ENCODE results near the gene NPC1L1. TPM values are rescaled to one million over a fixed set of nuclear protein-coding genes. Genes with fewer than 3 reads are reported as not detected.

Gene NPC1L1
- total RNA-seq, 2 experiments from 2014 or later = not detected

DNA sequence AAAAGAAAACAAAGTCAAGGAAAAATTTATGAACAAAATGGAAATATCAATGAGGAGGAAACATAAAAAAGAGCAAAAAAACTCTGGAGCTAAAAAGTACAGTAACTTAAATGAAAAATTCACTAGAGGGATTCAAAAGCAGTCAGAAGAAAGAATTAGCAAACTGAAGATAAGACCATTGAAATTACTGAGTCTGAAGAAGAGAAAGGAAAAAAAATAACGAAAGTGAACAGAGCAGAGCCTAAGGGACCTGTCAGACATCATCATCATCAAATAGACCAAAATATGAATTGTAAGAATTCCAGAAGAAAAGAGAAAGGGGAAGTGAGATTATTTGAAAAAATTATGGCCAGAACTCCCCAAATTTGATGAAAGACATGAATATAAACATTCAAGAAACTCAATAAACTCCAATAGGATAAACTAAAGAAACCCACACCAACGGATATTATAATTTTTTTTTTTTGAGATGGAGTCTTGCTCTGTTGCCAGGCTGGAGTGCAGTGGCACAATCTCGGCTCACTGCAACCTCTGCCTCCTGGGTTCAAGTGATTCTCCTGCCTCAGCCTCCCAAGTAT is 16.2 kb downstream of the NPC1L1 start:
- DNase-seq = no peak
- Mint-ChIP-seq H3K36me3 (ENCODE audit: low read depth) (peaks cover 2% of the 10 kb centered on the region), H3K27me3 (peaks cover 12% of the 10 kb centered on the region), H3K9me3 (peaks cover 9% of the 10 kb centered on the region), H3K4me3 (no peak overlapping the region), H3K27ac (no peak overlapping the region), H3K4me1 (no peaks in the 10 kb centered on the region)
- CTCF ChIA-PET = interaction anchor here (1.4 kb wide), 1 partner anchor 11 kb away, joined by 3 read pairs; no protein-coding TSS in a partner anchor
- POLR2A ChIA-PET = no interaction called here

DNA sequence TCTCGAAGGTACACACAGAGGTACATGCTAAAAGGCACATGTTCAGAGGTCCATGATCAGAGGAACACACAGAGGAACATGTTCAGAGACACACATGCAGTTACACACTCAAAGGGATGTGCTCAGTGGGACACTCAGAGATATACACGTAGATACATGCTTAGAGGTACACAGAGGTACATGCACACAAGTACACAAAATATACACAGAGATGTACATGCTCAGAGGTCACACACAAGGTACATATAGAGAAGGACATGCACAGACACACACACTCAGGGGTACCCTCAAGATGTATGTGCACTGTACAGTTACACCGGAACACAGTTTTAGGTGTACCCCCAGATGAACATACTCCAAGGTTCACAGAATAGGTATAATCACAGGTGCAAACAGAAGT is 18.8 kb downstream of the NPC1L1 start:
- no peak for DNase-seq
- H3K4me3 Mint-ChIP-seq = no peak overlapping the region
- peaks cover 9% of the 10 kb centered on the region for H3K9me3 Mint-ChIP-seq
- ChIA-PET CTCF (interaction anchor here (1.5 kb wide), 1 partner anchor 13 kb away, joined by 3 read pairs; no protein-coding TSS in a partner anchor), POLR2A (no interaction called here)
- H3K27me3 Mint-ChIP-seq = peaks cover 10% of the 10 kb centered on the region
- no peak overlapping the region for H3K27ac Mint-ChIP-seq
- H3K4me1 Mint-ChIP-seq = no peaks in the 10 kb centered on the region
- H3K36me3 Mint-ChIP-seq (ENCODE audit: low read depth) = peaks cover 2% of the 10 kb centered on the region

DNA sequence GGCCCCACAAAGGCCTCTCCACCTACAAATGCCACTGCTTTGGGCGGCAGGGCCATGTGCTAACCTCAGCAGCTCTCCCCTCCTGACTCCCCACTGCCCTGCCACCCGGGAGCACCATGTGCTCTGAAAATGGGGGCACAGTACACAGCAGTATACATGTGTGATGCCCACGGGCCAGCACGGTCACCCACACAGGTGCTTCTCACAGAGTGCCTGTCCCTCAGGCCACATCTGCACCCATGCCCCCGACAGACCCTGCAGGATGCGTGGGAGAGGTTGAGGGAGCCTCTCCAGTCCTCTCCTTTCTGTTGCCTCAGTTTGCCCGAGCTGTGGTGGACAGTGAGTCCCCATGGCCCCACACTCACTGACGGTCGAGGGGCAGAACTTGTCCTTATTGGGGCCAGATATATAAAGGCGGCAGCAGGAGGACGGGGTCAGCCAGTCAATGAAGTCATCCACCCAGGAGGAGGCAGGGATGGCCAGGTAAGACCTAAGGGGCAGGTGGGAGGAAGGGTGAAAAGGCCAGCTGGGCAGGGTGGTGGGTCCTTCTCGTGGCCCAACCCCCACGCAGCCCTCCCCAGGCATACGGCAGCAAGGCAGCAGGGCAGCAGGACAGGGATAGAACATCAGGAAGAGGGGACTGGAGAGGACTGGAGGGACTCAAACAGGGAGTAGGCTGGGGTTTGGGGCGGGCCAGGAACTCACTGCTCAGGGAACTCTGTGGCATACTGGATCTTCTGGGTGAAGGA is 19.6 kb downstream of the NPC1L1 start:
- H3K4me3 Mint-ChIP-seq = no peak overlapping the region
- no peak for DNase-seq
- H3K27me3 Mint-ChIP-seq = peaks cover 10% of the 10 kb centered on the region
- ChIA-PET POLR2A (no interaction called here), CTCF (no interaction called here)
- H3K36me3 Mint-ChIP-seq (ENCODE audit: low read depth) = peaks cover 2% of the 10 kb centered on the region
- no peak overlapping the region for H3K27ac Mint-ChIP-seq
- no peaks in the 10 kb centered on the region for H3K4me1 Mint-ChIP-seq
- H3K9me3 Mint-ChIP-seq = peaks cover 9% of the 10 kb centered on the region

DNA sequence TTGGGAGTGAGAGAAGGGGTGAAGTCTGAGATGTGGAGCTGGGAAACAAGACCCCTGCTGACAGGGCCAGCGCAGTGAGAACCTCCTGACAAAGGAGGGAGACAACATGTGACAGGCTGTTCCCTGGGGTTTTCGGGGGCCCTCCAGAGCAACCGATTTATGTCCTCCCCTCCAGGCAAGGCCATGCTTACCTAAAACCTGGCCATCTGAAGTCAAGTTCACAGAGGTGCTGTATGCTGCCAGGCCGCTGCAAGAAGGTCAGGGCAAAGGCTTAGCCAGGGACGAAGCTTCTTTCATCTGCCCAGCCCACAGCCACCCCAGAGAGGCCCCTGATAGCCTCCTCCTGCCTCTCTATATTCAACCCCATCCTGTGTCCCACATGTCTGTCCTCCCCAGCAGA is 20.6 kb downstream of the NPC1L1 start:
- CTCF ChIA-PET = no interaction called here
- DNase-seq = no peak
- POLR2A ChIA-PET = no interaction called here
- H3K36me3 Mint-ChIP-seq (ENCODE audit: low read depth) = peaks cover 2% of the 10 kb centered on the region
- peaks cover 10% of the 10 kb centered on the region for H3K27me3 Mint-ChIP-seq
- no peak overlapping the region for H3K27ac Mint-ChIP-seq
- H3K4me3 Mint-ChIP-seq = no peak overlapping the region
- H3K9me3 Mint-ChIP-seq = peaks cover 9% of the 10 kb centered on the region
- H3K4me1 Mint-ChIP-seq = no peaks in the 10 kb centered on the region

DNA sequence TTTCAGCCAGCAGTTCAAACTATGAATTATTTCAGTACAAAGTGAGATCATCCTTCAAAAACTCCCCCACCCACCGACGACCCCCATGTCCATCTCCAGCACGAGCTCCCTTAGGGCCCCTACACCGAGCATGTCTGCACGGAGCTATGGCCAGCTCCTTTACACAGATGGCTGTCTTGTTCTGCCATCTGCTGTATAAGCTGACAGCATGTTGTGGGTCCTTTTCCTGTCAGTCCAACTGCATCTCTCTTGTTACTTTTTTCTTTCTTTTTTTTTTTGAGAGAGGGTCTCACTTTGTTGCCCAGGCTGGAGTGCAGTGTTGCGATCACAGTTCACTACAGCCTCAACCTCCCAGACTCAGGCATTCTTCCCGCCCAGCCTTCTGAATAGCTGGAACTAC is 21.6 kb downstream of the NPC1L1 start:
- POLR2A ChIA-PET = no interaction called here
- no peak overlapping the region for H3K4me3 Mint-ChIP-seq
- CTCF ChIA-PET = interaction anchor here (0.6 to 1.5 kb wide), 5 partner anchors 8 to 171 kb away, joined by 3 to 4 read pairs (median 3); no protein-coding TSS in a partner anchor
- H3K27me3 Mint-ChIP-seq = peaks cover 5% of the 10 kb centered on the region
- no peaks in the 10 kb centered on the region for H3K4me1 Mint-ChIP-seq
- H3K27ac Mint-ChIP-seq = no peak overlapping the region
- no peak for DNase-seq
- H3K36me3 Mint-ChIP-seq (ENCODE audit: low read depth) = no peaks in the 10 kb centered on the region
- peaks cover 4% of the 10 kb centered on the region for H3K9me3 Mint-ChIP-seq

DNA sequence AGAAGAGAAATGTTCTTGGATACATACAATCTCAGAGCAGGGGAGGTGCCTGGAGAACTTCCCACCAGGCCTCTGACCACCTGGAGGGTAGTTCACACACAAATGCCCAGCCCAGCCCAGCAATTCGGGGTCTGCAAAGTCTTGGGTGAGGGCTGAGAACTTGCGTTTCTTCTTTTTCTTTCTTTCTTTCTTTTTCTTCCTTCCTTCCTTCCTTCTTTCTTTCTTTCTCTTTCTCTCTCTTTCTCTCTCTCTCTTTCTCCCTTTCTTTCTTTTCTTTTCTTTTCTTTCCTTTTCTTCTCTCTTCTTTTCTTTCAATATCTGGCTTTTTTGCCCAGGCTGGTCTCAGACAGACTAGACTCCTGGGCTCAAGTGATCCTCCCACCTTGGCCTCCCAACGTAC is 22.4 kb downstream of the NPC1L1 start:
- Mint-ChIP-seq H3K27me3 (peaks cover under 1% of the 10 kb centered on the region), H3K4me1 (no peaks in the 10 kb centered on the region), H3K27ac (no peak overlapping the region), H3K9me3 (peaks cover under 1% of the 10 kb centered on the region), H3K36me3 (ENCODE audit: low read depth) (no peaks in the 10 kb centered on the region), H3K4me3 (no peak overlapping the region)
- DNase-seq = no peak
- CTCF ChIA-PET = interaction anchor here (1.0 to 1.5 kb wide), 2 partner anchors 10 to 128 kb away, joined by 3 to 4 read pairs; no protein-coding TSS in a partner anchor
- POLR2A ChIA-PET = no interaction called here

DNA sequence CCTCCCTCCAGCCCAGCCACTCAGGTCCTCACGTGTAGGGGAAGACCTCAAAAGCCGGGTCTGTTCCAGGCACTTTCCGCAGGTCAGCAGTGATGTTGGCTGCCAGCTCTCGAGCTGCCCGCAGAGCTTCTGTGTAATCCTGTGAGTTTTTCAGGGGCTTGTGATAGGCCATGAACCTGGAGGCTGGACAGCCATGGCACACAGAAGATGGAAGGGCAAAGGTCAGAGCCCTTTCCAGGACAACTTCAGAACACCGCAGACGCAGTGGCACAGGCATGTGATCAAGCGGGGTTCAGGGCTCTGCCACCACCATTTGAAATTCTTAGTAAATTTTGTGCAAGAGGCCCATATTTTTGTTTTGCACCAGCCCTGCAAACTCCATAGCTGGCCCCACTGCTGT is 24.0 kb downstream of the NPC1L1 start:
- Mint-ChIP-seq H3K9me3 (no peaks in the 10 kb centered on the region), H3K4me3 (no peak overlapping the region), H3K27ac (no peak overlapping the region), H3K4me1 (no peaks in the 10 kb centered on the region), H3K27me3 (no peaks in the 10 kb centered on the region), H3K36me3 (ENCODE audit: low read depth) (no peaks in the 10 kb centered on the region)
- ChIA-PET POLR2A (no interaction called here), CTCF (interaction anchor here (1.0 kb wide), 1 partner anchor 9 kb away, joined by 3 read pairs; no protein-coding TSS in a partner anchor)
- DNase-seq = no peak

DNA sequence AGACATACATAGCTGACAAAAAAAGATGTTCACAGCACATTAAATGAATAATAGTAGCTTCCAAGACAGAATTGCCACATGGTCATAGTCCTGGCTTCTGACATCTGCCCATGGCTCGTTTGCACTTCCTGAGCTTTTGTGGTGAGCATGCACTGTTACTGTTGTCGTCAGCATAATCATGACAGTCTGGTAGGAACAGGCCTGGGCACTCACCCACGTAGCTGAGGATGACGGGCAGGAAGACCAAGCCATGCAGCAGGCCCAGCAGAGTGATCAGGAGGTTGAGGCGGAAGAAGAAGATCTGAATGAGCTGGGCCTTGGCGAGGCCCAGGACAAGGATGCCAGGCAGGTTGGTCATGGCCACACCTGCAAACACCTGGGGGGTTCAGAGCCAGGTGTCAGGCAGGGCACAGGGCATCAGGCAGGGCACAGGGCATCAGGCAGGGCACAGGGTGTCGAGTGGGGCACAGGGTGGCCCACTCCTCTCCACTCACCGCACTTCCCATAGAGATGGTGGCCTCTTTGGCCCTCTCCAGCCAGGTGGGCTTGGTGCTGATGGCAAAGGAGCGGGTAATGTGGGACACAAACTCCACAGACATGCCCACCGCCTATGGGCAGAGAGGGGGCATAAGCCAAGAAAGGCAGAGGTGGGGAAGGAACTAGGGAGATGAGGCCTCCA is 25.4 kb downstream of the NPC1L1 start:
- no peaks in the 10 kb centered on the region for H3K27me3 Mint-ChIP-seq
- H3K4me3 Mint-ChIP-seq = no peak overlapping the region
- POLR2A ChIA-PET = no interaction called here
- CTCF ChIA-PET = interaction anchor here (1.6 kb wide), 1 partner anchor 25 kb away, joined by 3 read pairs; no protein-coding TSS in a partner anchor
- H3K9me3 Mint-ChIP-seq = peaks cover 2% of the 10 kb centered on the region
- H3K4me1 Mint-ChIP-seq = no peaks in the 10 kb centered on the region
- no peak overlapping the region for H3K27ac Mint-ChIP-seq
- no peak for DNase-seq
- no peaks in the 10 kb centered on the region for H3K36me3 Mint-ChIP-seq (ENCODE audit: low read depth)

DNA sequence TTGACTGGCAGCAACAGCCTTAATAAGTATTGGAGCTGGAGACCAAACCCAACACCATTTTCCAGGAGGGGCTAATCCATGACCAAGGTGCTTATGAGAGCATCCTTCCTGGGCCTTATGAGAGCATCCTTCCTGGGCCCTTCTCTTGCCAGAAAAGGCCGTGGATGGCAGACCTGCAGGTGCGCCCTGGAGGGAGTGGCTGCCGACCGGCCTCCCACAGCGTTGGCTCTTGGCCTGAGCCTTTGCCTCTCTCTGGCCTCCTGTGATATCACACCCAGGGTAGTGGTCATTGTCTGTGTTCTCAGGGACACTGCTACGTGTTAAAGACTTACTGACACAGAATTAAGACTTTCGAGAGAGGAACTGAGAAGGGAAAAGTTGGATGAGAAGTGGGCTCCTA is 28.4 kb downstream of the NPC1L1 start:
- Mint-ChIP-seq H3K36me3 (ENCODE audit: low read depth) (no peaks in the 10 kb centered on the region), H3K9me3 (peaks cover 11% of the 10 kb centered on the region), H3K4me1 (peaks cover 4% of the 10 kb centered on the region), H3K27ac (no peak overlapping the region), H3K4me3 (no peak overlapping the region), H3K27me3 (no peaks in the 10 kb centered on the region)
- CTCF ChIA-PET = no interaction called here
- POLR2A ChIA-PET = no interaction called here
- no peak for DNase-seq

DNA sequence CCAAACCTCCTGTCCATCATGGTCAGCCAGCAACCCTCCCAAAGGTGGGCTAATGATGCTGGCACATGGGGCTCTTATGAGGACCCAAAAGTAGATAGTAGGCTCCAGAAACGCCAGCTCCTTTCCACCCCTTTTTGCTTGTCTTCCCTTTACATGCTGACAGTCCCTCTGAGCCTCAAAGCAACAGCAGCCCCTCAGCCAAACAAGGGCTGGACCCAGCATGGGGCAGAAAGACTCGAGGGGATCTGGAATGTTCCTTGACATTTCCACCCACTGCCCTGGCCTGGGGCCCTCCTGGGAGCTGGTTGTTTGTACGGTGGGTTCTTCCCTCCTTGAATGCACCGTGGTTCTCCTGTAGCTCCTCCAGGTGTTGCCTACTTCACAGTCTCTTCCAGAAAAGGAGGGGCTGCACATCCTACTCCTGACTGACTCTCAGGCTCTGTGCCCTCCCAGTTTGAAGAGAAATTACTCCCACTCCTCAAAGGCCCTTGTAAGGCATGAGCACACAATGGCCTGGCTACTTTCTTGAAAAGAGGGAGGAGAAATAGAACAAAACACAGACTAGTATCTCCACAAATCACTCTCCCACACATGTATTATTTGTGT is 29.2 kb downstream of the NPC1L1 start:
- Mint-ChIP-seq H3K27ac (no peak overlapping the region), H3K9me3 (peaks cover 14% of the 10 kb centered on the region), H3K27me3 (peaks cover under 1% of the 10 kb centered on the region), H3K4me3 (no peak overlapping the region), H3K4me1 (peaks cover 4% of the 10 kb centered on the region), H3K36me3 (ENCODE audit: low read depth) (no peaks in the 10 kb centered on the region)
- CTCF ChIA-PET = no interaction called here
- DNase-seq = no peak
- POLR2A ChIA-PET = no interaction called here

DNA sequence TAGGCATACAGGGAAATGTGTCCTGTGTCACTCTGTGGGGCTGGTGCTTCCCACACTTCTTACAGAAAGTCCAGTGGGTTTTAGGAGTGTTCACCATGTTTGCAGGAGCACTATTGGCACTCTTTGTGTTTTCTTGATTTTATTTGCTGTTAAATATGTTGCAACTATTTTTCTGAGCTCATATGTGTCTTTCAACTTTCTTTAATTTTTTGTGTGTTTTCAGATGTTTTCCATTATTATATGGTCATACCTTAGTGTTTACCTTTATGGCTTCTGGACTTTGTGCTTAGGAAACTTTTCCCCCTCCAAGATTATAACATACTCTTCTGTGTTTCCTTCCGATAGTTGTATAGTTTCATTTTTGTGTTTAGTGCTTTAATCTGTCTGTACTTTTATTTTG is 29.9 kb downstream of the NPC1L1 start:
- DNase-seq = no peak
- H3K9me3 Mint-ChIP-seq = peaks cover 20% of the 10 kb centered on the region

DNA sequence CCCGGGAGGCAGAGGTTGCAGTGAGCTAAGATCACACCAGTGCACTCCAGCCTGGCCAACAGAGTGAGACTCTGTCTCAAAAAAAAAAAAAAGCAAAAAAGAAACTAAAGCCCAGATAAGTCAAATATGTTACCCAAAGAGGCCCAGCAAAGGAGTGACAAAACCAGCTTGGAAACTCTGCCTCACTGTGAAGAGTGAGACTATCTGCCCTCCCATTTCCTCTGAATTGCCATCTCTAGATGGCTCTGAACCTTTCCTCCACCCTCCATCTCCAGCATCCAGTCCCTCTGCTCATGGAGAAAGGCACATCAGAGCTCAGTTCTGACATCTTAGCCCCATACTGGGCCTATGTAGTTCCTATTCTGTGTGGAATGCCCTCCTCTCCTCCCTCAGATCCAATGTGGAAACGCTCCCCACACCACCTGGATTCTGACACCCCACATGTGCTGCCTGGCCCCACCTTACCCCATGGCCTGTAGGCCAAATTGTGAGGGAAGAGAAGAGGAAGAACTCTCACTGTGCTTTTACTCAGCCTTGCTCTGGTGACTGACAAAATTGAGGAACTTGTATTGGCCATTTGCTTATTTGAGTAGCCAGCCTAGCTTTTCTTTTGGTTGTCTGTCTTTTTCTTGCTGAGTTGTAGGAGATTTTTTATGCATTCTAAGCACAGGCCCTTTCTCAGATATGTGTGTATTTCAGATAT is 32.7 kb downstream of the NPC1L1 start:
- CTCF ChIA-PET = interaction anchor here (0.5 to 1.6 kb wide), 6 partner anchors 9 to 461 kb away, joined by 3 to 4 read pairs (median 4); no protein-coding TSS in a partner anchor
- H3K36me3 Mint-ChIP-seq (ENCODE audit: low read depth) = peaks cover 2% of the 10 kb centered on the region
- H3K4me1 Mint-ChIP-seq = peaks cover 6% of the 10 kb centered on the region
- POLR2A ChIA-PET = no interaction called here
- DNase-seq = no peak
- no peak overlapping the region for H3K4me3 Mint-ChIP-seq
- H3K9me3 Mint-ChIP-seq = peaks cover 26% of the 10 kb centered on the region
- peaks cover 4% of the 10 kb centered on the region for H3K27me3 Mint-ChIP-seq
- H3K27ac Mint-ChIP-seq = no peak overlapping the region

More for the DNA sequence above, 29.9 kb downstream of the NPC1L1 start:
- ChIA-PET CTCF (no interaction called here), POLR2A (no interaction called here)
- H3K4me1 Mint-ChIP-seq = peaks cover 4% of the 10 kb centered on the region
- H3K36me3 Mint-ChIP-seq (ENCODE audit: low read depth) = peaks cover 2% of the 10 kb centered on the region
- H3K4me3 Mint-ChIP-seq = no peak overlapping the region
- no peak overlapping the region for H3K27ac Mint-ChIP-seq
- peaks cover 4% of the 10 kb centered on the region for H3K27me3 Mint-ChIP-seq

Measured in activated CD4-positive, alpha-beta T cell treated with anti-CD3 and anti-CD28 coated beads, Interleukin-2, amount 10 ng/mL, durations not matched to agents 7 days and 5 days (primary cell).